Endodermal cell (in vitro differentiated cells): ENCODE measurements around the gene MSMP. TPM values are rescaled to one million over a fixed set of nuclear protein-coding genes. Genes with fewer than 3 reads are reported as not detected.

ENCODE experiments used
- DNase-seq: peaks from one replicate; pipeline ENCODE4 v3.0.0-alpha.2; 2017
- H3K27ac ChIP-seq: 2 replicates; pipeline ENCODE4 v1.5.1; 2013; ENCODE audit warnings: mild to moderate bottlenecking, low read depth, low read length, moderate library complexity
- H3K27me3 ChIP-seq: 2 replicates; pipeline ENCODE4 v1.6.1; 2013; ENCODE audit warnings: mild to moderate bottlenecking, low read length, moderate library complexity; ENCODE audit not compliant: insufficient read depth, control insufficient read depth, poor library complexity, severe bottlenecking
- H3K36me3 ChIP-seq: 2 replicates; pipeline ENCODE4 v1.7.0; 2013; ENCODE audit warnings: mild to moderate bottlenecking, low read length, moderate library complexity; ENCODE audit not compliant: control insufficient read depth, insufficient read depth
- H3K4me1 ChIP-seq: one replicate; pipeline ENCODE4 v1.7.0; 2013; ENCODE audit warnings: low read length; ENCODE audit not compliant: control insufficient read depth, insufficient read depth
- H3K4me3 ChIP-seq: 2 replicates; pipeline ENCODE4 v1.5.1; 2013; ENCODE audit warnings: mild to moderate bottlenecking, low read length, moderate library complexity
- H3K9ac ChIP-seq: 2 replicates; pipeline ENCODE4 v1.6.1; 2013; ENCODE audit warnings: mild to moderate bottlenecking, low read length, moderate library complexity; ENCODE audit not compliant: poor library complexity, severe bottlenecking; ENCODE audit errors: extremely low read depth
- H3K9me3 ChIP-seq: 2 replicates; pipeline ENCODE4 v1.6.1; 2013; ENCODE audit warnings: mild to moderate bottlenecking, low read length, moderate library complexity; ENCODE audit not compliant: control insufficient read depth
- H3K27ac Mint-ChIP-seq: 2 replicates; pipeline ENCODE4 v1.8.0; 2020; ENCODE audit warnings: mixed read lengths
- H3K27me3 Mint-ChIP-seq: 2 replicates; pipeline ENCODE4 v1.8.0; 2021; ENCODE audit warnings: mild to moderate bottlenecking, mixed read lengths; ENCODE audit not compliant: insufficient read depth
- H3K36me3 Mint-ChIP-seq: 2 replicates; pipeline ENCODE4 v1.8.0; 2020; ENCODE audit warnings: low read depth, mixed read lengths
- H3K4me1 Mint-ChIP-seq: 2 replicates; pipeline ENCODE4 v1.8.0; 2020; ENCODE audit warnings: mixed read lengths
- H3K4me3 Mint-ChIP-seq: 2 replicates; pipeline ENCODE4 v1.8.0; 2020; ENCODE audit warnings: mild to moderate bottlenecking, moderate library complexity, mixed read lengths
- H3K9me3 Mint-ChIP-seq: 2 replicates; pipeline ENCODE4 v1.8.0; 2020; ENCODE audit warnings: mild to moderate bottlenecking, mixed read lengths
- WGBS, 2 experiments: methylation state at CpG; one replicate each; pipeline versions ENCODE4 v1.1.5 to v1.1.7; 2013; ENCODE audit warnings: missing lambda C conversion rate in 2 of 2, mixed read lengths in 1 of 2; ENCODE audit not compliant: insufficient coverage in 1 of 2, insufficient read length in 1 of 2; 5-methylcytosine and 5-hydroxymethylcytosine counted together
- total RNA-seq, 2 donors: library from RNA; stranded (reverse); fragmentation: NEBNext Ultra II Directional in 1 of 2; extraction: Animal tissue kit (Norgen Biotek cat#: 25700) in 1 of 2; gene quantifications; 2 replicates in 1 of 2; 3 replicates in 1 of 2; pipeline ENCODE4 v1.2.1, GENCODE V29; 2021
- TF ChIP-seq, protein P1 (sequence below): fragments of 200-600 bp; sonication (generic); conservative IDR thresholded peaks from 2 replicates; pipeline ENCODE4 v1.5.0; 2021; ENCODE audit warnings: antibody characterized with exemption, mild to moderate bottlenecking

Gene MSMP
- total RNA-seq, 2 donors from 2014 or later, result 0.66 TPM; not detected in 1

DNA sequence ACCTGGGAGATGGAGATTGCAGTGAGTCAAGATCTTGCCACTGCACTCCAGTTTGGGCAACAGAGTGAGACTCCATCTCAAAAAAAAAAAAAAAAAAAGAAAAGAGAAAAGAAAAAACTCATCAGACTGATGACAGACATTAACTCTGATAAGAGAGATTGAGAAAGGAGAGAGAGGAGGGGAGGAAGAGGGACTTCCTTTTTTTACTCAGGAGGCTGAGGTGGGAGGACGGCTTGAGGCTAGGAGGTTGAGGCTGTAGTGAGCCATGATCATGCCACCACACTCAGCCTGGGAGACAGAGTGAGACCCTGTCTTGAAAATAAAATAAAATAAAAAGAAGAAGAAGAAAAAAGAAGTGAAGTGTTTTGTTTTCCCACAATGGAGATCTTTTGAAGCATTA lies 9.7 kb upstream of the MSMP start:
- H3K9me3 Mint-ChIP-seq, result no peaks in the 10 kb centered on the region
- Histone ChIP-seq H3K4me1 (no peaks in the 10 kb centered on the region), H3K27ac (no peak overlapping the region), H3K9me3 (no peaks in the 10 kb centered on the region), H3K9ac (no peak overlapping the region), H3K36me3 (peaks cover 5% of the 10 kb centered on the region), H3K27me3 (no peaks in the 10 kb centered on the region), H3K4me3 (no peak overlapping the region)
- no peak overlapping the region for H3K4me3 Mint-ChIP-seq
- TF ChIP-seq, protein P1, sequence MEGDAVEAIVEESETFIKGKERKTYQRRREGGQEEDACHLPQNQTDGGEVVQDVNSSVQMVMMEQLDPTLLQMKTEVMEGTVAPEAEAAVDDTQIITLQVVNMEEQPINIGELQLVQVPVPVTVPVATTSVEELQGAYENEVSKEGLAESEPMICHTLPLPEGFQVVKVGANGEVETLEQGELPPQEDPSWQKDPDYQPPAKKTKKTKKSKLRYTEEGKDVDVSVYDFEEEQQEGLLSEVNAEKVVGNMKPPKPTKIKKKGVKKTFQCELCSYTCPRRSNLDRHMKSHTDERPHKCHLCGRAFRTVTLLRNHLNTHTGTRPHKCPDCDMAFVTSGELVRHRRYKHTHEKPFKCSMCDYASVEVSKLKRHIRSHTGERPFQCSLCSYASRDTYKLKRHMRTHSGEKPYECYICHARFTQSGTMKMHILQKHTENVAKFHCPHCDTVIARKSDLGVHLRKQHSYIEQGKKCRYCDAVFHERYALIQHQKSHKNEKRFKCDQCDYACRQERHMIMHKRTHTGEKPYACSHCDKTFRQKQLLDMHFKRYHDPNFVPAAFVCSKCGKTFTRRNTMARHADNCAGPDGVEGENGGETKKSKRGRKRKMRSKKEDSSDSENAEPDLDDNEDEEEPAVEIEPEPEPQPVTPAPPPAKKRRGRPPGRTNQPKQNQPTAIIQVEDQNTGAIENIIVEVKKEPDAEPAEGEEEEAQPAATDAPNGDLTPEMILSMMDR, result no peak
- no peaks in the 10 kb centered on the region for H3K36me3 Mint-ChIP-seq
- WGBS, 2 experiments, result 94% methylated on average over 1 of the region's 1 CpG; no CpG with 5 or more reads in 1 of the 2 experiments
- no peak overlapping the region for H3K27ac Mint-ChIP-seq
- no peaks in the 10 kb centered on the region for H3K27me3 Mint-ChIP-seq
- no peak for DNase-seq
- no peaks in the 10 kb centered on the region for H3K4me1 Mint-ChIP-seq

DNA sequence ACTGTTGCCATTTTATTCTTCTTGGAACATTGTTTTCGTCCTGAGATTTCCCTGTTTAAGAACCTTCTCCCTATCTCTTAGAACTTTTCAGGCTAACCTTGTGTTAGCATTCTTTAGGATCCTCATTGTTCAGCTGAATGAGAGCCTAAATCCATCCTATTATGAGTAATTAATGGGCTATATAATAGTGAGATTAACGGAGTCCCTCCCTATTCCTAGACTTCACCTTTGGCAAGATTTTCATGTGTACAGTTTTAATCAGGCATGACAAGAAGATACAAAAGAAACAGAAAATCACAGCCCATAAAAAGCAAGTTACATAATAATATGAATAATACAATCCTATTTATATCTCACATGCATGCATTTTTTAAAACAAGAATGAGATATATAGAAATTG lies 9.1 kb upstream of the MSMP start:
- Mint-ChIP-seq H3K27me3 (no peaks in the 10 kb centered on the region), H3K9me3 (no peaks in the 10 kb centered on the region), H3K36me3 (no peaks in the 10 kb centered on the region), H3K27ac (no peak overlapping the region), H3K4me1 (peaks cover under 1% of the 10 kb centered on the region), H3K4me3 (no peak overlapping the region)
- peaks cover 5% of the 10 kb centered on the region for H3K36me3 ChIP-seq
- no peaks in the 10 kb centered on the region for H3K4me1 ChIP-seq
- no peaks in the 10 kb centered on the region for H3K27me3 ChIP-seq
- no peaks in the 10 kb centered on the region for H3K9me3 ChIP-seq
- no peak overlapping the region for H3K9ac ChIP-seq
- no peak overlapping the region for H3K4me3 ChIP-seq
- TF ChIP-seq, protein P1, result no peak
- no peak overlapping the region for H3K27ac ChIP-seq
- DNase-seq, result no peak
- 83% methylated on average over 2 of the region's 2 CpGs; no CpG with 5 or more reads in 1 of the 2 experiments for WGBS, 2 experiments

DNA sequence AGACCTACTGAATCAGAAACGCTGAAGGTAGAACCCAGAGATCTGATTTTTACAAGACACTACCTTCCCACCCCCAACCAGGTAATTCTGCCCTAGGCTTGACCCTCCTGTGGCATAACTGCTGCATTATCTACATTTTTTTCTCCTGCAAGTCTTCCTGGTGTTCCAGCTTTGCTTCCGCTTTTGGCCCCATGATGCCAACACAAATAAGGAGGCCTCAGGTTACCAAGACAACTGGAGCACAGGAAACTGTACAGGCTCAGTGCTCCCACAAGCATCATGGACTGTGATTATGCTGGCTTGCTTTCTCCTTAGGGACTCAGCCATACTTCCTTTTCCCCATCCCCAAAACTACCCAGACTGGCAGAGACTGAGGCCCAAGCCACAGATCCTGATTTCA lies 6.6 kb upstream of the MSMP start:
- H3K36me3 ChIP-seq, result peaks cover 5% of the 10 kb centered on the region
- no peaks in the 10 kb centered on the region for H3K36me3 Mint-ChIP-seq
- H3K27me3 Mint-ChIP-seq, result no peaks in the 10 kb centered on the region
- H3K27me3 ChIP-seq, result no peaks in the 10 kb centered on the region
- no peak overlapping the region for H3K27ac Mint-ChIP-seq
- H3K4me3 Mint-ChIP-seq, result no peak overlapping the region
- H3K9me3 ChIP-seq, result no peaks in the 10 kb centered on the region
- no peak overlapping the region for H3K9ac ChIP-seq
- no peaks in the 10 kb centered on the region for H3K9me3 Mint-ChIP-seq
- no peak overlapping the region for H3K27ac ChIP-seq
- TF ChIP-seq, protein P1, result no peak
- no peak for DNase-seq
- WGBS, 2 experiments, result 90 to 100% methylated on average over 1 to 2 of the region's 2 CpGs
- H3K4me3 ChIP-seq, result no peak overlapping the region
- H3K4me1 ChIP-seq, result no peaks in the 10 kb centered on the region
- peaks cover 8% of the 10 kb centered on the region for H3K4me1 Mint-ChIP-seq
